Thoracic aorta (tissue), 2 donors: Measurements from ENCODE around the gene CADPS. TPM values are rescaled to one million over a fixed set of nuclear protein-coding genes. Genes with fewer than 3 reads are reported as not detected.

Experiments
- ATAC-seq: fragments of 150-250 bp; one replicate; pipeline ENCODE4 v1.8.0; 2017; ENCODE audit warnings: low read depth; ENCODE audit not compliant: insufficient number of reproducible peaks, low FRiP score
- DNase-seq: peaks from one replicate; pipeline ENCODE4 v3.0.0-alpha.2; 2020; ENCODE audit warnings: low spot score
- H3K27ac ChIP-seq, 2 donors: fragments of 200-600 bp; sonication (generic); 1 replicate in 1 of 2; 2 replicates in 1 of 2; pipeline ENCODE4 v1.5.1; 2016; ENCODE audit warnings: mild to moderate bottlenecking in 2 of 2, moderate library complexity in 2 of 2
- H3K27me3 ChIP-seq: fragments of 200-600 bp; sonication (generic); replicated peaks from 2 replicates; pipeline ENCODE4 v1.6.0; 2016; ENCODE audit warnings: mild to moderate bottlenecking; ENCODE audit not compliant: insufficient read depth
- H3K36me3 ChIP-seq: fragments of 200-600 bp; sonication (generic); one replicate; pipeline ENCODE4 v1.5.1; 2016
- H3K4me1 ChIP-seq, 2 donors: fragments of 200-600 bp; sonication (generic); 1 replicate in 1 of 2; 2 replicates in 1 of 2; pipeline versions ENCODE4 v1.5.1 to v1.6.0; 2016; ENCODE audit warnings: low read depth in 2 of 2, mild to moderate bottlenecking in 1 of 2; ENCODE audit not compliant: control insufficient read depth in 1 of 2
- H3K4me3 ChIP-seq: fragments of 200-600 bp; sonication (generic); 2 replicates; pipeline ENCODE4 v1.5.1; 2016; ENCODE audit warnings: mild to moderate bottlenecking
- H3K9me3 ChIP-seq: fragments of 200-600 bp; sonication (generic); 2 replicates; pipeline ENCODE4 v1.5.1; 2016
- CTCF ChIP-seq: fragments of 200-600 bp; sonication (generic); IDR thresholded peaks from one replicate; pipeline ENCODE4 v1.5.1; 2019; ENCODE audit warnings: antibody characterized with exemption
- total RNA-seq, 2 donors: library from RNA; depleted of rRNA; stranded (reverse); fragments of >200 nt; gene quantifications; one replicate each; pipeline versions ENCODE4 v1.1.0 to v1.2.3, GENCODE V29; 2016

The CADPS gene
- total RNA-seq, 2 donors from 2014 or later: 0.14 to 7.2 TPM

GRCh38 chr3:62538691-62539356 is 336.4 kb downstream of the CADPS start:
- Histone ChIP-seq H3K9me3 (no peaks in the 10 kb centered on the region), H3K27ac (no peak overlapping the region), H3K4me1 (no peaks in the 10 kb centered on the region), H3K27me3 (no peaks in the 10 kb centered on the region), H3K36me3 (no peaks in the 10 kb centered on the region), H3K4me3 (no peak overlapping the region)
- TF ChIP-seq CTCF: no peak
- DNase-seq (no peak), ATAC-seq (no peak)

GRCh38 chr3:62534326-62534725 is 340.9 kb downstream of the CADPS start:
- ATAC-seq (no peak), DNase-seq (no peak)
- H3K9me3 ChIP-seq: no peaks in the 10 kb centered on the region
- TF ChIP-seq CTCF: no peak
- H3K36me3 ChIP-seq: no peaks in the 10 kb centered on the region
- no peak overlapping the region for H3K27ac ChIP-seq
- H3K4me3 ChIP-seq: no peak overlapping the region
- H3K4me1 ChIP-seq: no peaks in the 10 kb centered on the region
- H3K27me3 ChIP-seq: no peaks in the 10 kb centered on the region

- no peak overlapping the region for H3K27ac ChIP-seq
- no peak overlapping the region for H3K4me3 ChIP-seq
- H3K4me1 ChIP-seq: no peaks in the 10 kb centered on the region
- H3K27me3 ChIP-seq: no peaks in the 10 kb centered on the region
- H3K9me3 ChIP-seq: no peaks in the 10 kb centered on the region
- no peak for ATAC-seq
- no peaks in the 10 kb centered on the region for H3K36me3 ChIP-seq
- no peak for DNase-seq
- TF ChIP-seq CTCF: no peak
Observed at GRCh38 chr3:62532796-62533195, 342.4 kb downstream of the CADPS start.

- Histone ChIP-seq H3K27me3 (no peaks in the 10 kb centered on the region), H3K9me3 (no peaks in the 10 kb centered on the region), H3K27ac (no peak overlapping the region), H3K4me3 (no peak overlapping the region), H3K36me3 (no peaks in the 10 kb centered on the region), H3K4me1 (no peaks in the 10 kb centered on the region)
- no peak for TF ChIP-seq CTCF
- DNase-seq (no peak), ATAC-seq (no peak)
Observed at GRCh38 chr3:62531981-62532380, 343.2 kb downstream of the CADPS start.

GRCh38 chr3:62531493-62531892 is 343.7 kb downstream of the CADPS start:
- DNase-seq (no peak), ATAC-seq (no peak)
- Histone ChIP-seq H3K4me3 (no peak overlapping the region), H3K4me1 (no peaks in the 10 kb centered on the region), H3K27me3 (no peaks in the 10 kb centered on the region), H3K9me3 (no peaks in the 10 kb centered on the region), H3K27ac (no peak overlapping the region), H3K36me3 (no peaks in the 10 kb centered on the region)
- no peak for TF ChIP-seq CTCF
